NCI-H510A (cell line): ENCODE measurements around the gene NCOA5.
A peak's percentile ranks its signal among the peaks of the same experiment; 100 is the strongest.
"Not testable (repeated sequence)": the region's sequence is repeated elsewhere in the genome, so short reads cannot be mapped to it uniquely, and the experiment has no call there.

ENCODE experiments used
- DNase-seq: peaks from one replicate; lab custom pipeline; 2025; lab: John Stamatoyannopoulos, UW

NCOA5 gene

GRCh38 chr20:46120136-46120535 lies 30.4 kb upstream of the NCOA5 start:
- DNase-seq: no peak

- DNase-seq: no peak
Observed at GRCh38 chr20:46119547-46119946, 29.8 kb upstream of the NCOA5 start.

GRCh38 chr20:46119028-46119546 lies 29.3 kb upstream of the NCOA5 start:
- DNase-seq: no peak

- no peak for DNase-seq
Observed at GRCh38 chr20:46118481-46119020, 28.8 kb upstream of the NCOA5 start.

- peak; percentile 86 for DNase-seq
Observed at GRCh38 chr20:46117704-46118467, 28.1 kb upstream of the NCOA5 start, which contains the start of gene CD40. Gene CD40, plus strand, starts transcription at chr20:46118314. Its CDS starts 30 bp downstream, at chr20:46118344.

GRCh38 chr20:46114449-46114848 lies 24.7 kb upstream of the NCOA5 start:
- no peak for DNase-seq

- no peak for DNase-seq
Observed at GRCh38 chr20:46113113-46113470, 23.3 kb upstream of the NCOA5 start.

- no peak for DNase-seq
Observed at GRCh38 chr20:46112430-46113112, 22.8 kb upstream of the NCOA5 start.

GRCh38 chr20:46111836-46112212 lies 22.1 kb upstream of the NCOA5 start:
- no peak for DNase-seq

GRCh38 chr20:46111028-46111835 lies 21.5 kb upstream of the NCOA5 start:
- no peak for DNase-seq

DNA sequence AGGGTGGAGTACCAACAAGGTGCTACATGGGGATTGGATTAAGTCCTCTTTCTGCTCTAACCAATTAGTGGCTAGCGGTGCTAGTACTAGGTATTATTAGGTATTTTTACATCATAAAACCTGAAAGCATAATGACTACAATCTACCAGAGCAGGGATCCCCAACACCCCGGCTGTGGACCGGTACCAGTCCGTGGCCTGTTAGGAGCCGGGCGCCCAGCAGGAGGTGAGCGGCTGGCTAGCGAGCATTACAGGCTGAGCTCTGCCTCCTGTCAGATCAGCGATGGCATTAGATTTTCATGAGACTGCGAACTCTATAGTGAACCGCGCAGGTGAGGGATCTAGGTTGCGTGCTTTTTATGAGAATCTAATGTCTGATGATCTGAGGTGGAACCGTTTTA lies 19.2 kb upstream of the NCOA5 start:
- no peak for DNase-seq

- DNase-seq: no peak
Observed at GRCh38 chr20:46108435-46108841, 18.7 kb upstream of the NCOA5 start.

GRCh38 chr20:46107061-46107460 lies 17.3 kb upstream of the NCOA5 start:
- DNase-seq: no peak

DNA sequence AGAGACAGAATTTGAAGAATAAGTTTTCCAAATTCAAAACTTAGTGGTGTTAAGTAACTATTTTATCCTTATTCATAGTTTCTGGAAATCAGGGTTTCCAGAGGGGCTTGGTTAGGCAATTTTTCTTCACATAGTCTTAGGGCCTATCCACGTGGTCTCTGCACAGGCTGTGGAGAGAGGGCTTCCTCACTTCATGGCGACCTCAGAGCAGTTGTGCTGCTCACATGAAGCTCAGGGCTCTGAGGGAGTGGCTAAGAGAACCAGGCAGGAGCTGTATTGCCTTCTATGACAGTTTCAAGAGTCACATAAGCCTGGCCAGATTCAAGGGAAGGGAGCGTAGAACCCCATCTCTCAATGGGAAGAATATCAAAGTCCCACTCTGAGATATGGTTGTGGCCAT lies 14.5 kb upstream of the NCOA5 start:
- no peak for DNase-seq

- DNase-seq: no peak
Observed at GRCh38 chr20:46102940-46103339, 13.2 kb upstream of the NCOA5 start.

GRCh38 chr20:46101957-46102356 lies 12.2 kb upstream of the NCOA5 start:
- DNase-seq: no peak

DNA sequence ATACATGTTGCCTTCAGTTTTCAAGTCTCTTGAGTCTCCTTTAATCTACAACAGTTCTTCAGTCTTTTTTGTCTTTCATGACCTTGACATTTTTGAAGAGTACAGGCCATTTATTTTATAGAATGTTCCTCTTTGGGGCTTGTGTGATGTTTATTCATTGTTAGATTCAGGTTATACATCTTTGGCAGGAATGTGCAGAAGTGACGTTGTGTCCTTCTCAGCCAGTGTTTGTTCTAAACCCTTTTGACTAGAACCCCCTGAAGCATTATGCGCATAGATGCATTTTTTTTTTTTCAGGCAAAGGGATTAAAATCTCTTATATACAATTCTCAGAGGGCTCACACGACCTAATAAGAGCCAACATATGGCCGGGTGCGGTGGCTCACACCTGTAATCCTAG lies 11.2 kb upstream of the NCOA5 start:
- DNase-seq: no peak

DNA sequence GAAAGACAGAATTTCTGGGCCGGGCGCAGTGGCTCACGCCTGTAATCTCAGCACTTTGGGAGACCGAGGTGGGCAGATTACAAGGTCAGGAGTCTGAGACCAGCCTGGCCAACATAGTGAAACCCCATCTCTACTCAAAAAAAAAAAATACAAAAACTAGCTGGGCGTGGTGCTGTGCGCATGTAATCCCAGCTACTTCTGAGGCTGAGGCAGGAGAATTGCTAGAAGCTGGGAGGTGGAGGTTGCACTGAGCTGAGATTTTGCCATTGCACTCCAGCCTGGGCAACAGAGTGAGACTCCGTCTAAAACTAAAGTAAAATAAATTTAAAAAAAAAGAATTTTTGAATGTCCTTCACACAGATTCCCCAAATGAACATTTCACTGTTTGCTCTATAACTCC lies 10.7 kb upstream of the NCOA5 start:
- not testable (repeated sequence) for DNase-seq

DNA sequence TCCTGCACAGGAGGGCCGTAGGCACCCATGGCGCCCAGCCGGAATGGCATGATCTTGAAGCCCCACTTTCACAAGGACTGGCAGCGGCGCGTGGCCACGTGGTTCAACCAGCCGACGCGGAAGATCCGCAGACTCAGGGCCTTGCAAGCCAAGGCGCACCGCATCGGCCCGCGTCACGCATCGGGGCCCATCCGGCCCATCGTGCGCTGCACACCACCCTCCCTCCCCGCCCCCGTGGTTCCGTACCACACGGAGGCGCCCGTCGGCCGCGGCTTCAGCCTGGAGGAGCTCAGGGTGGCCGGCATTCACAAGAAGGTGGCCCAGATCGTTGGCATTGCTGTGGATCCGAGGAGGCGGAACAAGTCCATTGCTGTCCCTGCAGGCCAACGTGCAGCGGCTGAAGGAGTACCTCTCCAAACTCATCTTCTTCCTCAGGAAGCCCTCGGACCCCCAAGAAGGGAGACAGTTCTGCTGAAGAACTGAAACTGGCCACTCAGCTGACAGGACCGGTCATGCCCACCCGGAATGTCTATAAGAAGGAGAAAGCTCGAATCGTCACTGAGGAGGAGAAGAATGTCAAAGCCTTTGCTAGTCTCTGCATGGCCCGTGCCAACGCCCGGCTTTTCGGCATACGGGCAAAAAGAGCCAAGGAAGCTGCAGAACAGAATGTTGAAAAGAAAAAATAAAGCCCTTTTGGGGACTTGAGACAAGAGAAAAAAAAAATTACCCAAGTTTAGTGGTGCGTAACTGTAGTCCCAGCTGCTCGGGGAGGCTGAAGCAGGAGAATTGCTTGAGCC lies 9.9 kb upstream of the NCOA5 start:
- DNase-seq: no peak

- no peak for DNase-seq
Observed at GRCh38 chr20:46093531-46093930, 3.8 kb upstream of the NCOA5 start.
